ENCODE results near the gene ST6GAL2. TPM values are rescaled to one million over a fixed set of nuclear protein-coding genes. Genes with fewer than 3 reads are reported as not detected.
A peak's percentile ranks its signal among the peaks of the same experiment; 100 is the strongest.

The ST6GAL2 gene
- total and polyA plus RNA-seq, 7 donors: 0.01 to 0.17 (median 0.01) TPM; not detected in 4

DNA sequence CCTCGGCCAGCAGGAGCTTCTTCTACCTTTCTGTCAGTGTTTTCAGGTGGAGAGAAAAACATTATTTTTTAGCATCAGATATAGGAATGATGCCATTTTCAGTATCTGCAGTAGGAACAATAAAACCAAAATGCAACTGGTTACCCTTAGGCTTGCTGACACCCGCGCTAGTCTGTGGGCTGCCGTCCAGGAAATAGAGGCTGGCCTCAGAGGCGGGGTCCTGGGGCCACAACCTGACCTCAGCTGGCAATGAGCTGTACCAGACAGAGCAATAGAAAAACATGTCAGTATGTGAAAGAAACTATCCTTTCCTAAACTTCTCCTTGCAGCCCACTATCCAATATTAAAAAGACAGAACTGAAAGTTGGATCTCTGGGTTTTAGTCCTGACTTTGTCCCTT is 4.6 kb upstream of the ST6GAL2 start:
- peaks cover 6% of the 10 kb centered on the region for H3K4me1 ChIP-seq
- no peaks in the 10 kb centered on the region for H3K9me3 ChIP-seq
- no peak overlapping the region for H3K4me3 ChIP-seq
- peaks cover 4 to 25% (median 11%) of the 10 kb centered on the region in 3 donors for H3K27me3 ChIP-seq (ENCODE audit: insufficient read depth in 3 of 3, low read length in 2 of 3)
- TF ChIP-seq, protein P1, sequence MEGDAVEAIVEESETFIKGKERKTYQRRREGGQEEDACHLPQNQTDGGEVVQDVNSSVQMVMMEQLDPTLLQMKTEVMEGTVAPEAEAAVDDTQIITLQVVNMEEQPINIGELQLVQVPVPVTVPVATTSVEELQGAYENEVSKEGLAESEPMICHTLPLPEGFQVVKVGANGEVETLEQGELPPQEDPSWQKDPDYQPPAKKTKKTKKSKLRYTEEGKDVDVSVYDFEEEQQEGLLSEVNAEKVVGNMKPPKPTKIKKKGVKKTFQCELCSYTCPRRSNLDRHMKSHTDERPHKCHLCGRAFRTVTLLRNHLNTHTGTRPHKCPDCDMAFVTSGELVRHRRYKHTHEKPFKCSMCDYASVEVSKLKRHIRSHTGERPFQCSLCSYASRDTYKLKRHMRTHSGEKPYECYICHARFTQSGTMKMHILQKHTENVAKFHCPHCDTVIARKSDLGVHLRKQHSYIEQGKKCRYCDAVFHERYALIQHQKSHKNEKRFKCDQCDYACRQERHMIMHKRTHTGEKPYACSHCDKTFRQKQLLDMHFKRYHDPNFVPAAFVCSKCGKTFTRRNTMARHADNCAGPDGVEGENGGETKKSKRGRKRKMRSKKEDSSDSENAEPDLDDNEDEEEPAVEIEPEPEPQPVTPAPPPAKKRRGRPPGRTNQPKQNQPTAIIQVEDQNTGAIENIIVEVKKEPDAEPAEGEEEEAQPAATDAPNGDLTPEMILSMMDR (IDR thresholded peaks at IDR 0.05): no peak
- DNase-seq (no peak), ATAC-seq (no peak)
- WGBS, 3 donors: 12 to 22% (median 14%) methylated on average over 5 of the region's 5 CpGs
- H3K27ac ChIP-seq: no peak overlapping the region
- intact Hi-C loops (cut with DNase I): no loop called here
- H3K36me3 ChIP-seq (ENCODE audit: insufficient read depth in 1 of 2, low read depth in 1 of 2): no peaks in the 10 kb centered on the region

DNA sequence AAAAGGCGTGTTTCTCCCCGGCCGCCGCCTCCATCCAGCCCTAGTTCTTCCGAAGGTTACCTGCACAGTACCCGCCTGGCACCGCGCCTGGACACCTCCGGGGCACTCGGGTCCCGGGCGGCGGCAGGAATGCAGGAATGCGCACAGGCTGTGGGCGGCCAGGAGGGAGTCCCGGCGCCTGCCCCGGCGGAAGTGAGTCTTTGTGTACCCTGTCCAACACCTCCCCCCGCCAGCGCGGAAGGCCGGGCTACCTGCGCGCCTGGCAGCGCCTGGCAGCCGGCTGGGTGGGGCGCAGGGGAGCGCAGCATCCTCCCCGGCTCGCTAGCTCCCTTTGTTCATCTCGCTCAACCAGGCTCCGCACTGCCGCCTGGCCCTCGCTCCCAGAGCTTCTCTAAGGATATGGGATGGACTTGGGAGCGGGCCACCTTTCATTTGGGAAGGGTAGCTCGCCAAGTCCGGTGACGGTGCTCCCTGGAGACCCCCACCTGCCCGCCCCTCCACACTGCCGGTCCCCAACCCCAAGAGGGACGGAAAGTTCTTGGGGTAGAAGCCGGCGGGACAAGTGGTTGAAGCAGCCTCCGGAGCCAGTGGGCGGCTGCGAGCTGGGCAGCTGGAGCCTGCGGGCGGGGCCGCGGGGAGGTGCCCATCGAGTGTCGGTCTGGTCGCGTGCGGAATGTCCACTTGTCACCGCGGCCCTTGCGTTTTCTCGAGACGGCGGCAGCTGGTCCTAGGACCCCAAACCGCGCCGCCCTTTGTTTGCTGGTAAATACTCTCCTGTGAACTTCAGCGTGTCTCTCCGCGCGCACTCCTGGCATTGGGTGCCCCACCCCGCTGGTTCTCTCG is 1.2 kb upstream of the ST6GAL2 start:
- H3K27me3 ChIP-seq (ENCODE audit: insufficient read depth in 3 of 3, low read length in 2 of 3): peaks cover 4 to 55% (median 11%) of the 10 kb centered on the region in 3 donors
- WGBS, 3 donors: 2% methylated on average over 55 to 71 of the region's 71 CpGs
- ATAC-seq: no peak
- peaks cover 7% of the 10 kb centered on the region for H3K4me1 ChIP-seq
- no peaks in the 10 kb centered on the region for H3K9me3 ChIP-seq
- TF ChIP-seq, protein P1 (IDR thresholded peaks at IDR 0.05): no peak
- H3K27ac ChIP-seq: no peak overlapping the region
- H3K36me3 ChIP-seq (ENCODE audit: insufficient read depth in 1 of 2, low read depth in 1 of 2): no peaks in the 10 kb centered on the region
- intact Hi-C loops (cut with DNase I): no loop called here
- H3K4me3 ChIP-seq: peak overlapping the region; percentile 61
- DNase-seq: no peak

DNA sequence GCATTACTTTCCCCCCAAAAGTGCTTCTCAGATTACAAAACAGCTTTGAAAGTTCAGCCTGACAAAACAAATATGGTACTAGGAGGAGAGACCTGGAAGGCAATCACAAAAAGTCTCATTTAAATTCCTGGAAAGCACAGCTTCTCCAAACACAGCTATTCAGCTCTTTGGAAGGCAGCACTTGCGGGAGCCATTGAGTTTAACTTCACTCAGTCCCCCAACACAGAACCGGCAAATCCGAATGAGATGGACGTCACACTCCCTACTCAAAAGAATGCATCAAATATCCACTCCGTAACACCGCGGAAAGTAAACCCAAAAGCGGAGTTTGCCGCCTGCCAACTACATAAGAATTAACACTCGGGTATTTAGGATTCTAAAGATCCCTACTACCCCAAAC is 638 bp downstream of the ST6GAL2 start:
- ATAC-seq: no peak
- TF ChIP-seq, protein P1 (IDR thresholded peaks at IDR 0.05): no peak
- 0 to 2% (median 2%) methylated on average over 10 of the region's 10 CpGs for WGBS, 3 donors
- H3K4me3 ChIP-seq: peak overlapping the region; percentile 61
- intact Hi-C loops (cut with DNase I): no loop called here
- no peak for DNase-seq
- H3K36me3 ChIP-seq (ENCODE audit: insufficient read depth in 1 of 2, low read depth in 1 of 2): no peaks in the 10 kb centered on the region
- H3K27ac ChIP-seq: no peak overlapping the region
- H3K27me3 ChIP-seq (ENCODE audit: insufficient read depth in 3 of 3, low read length in 2 of 3): peaks cover 4 to 55% (median 11%) of the 10 kb centered on the region in 3 donors
- H3K9me3 ChIP-seq: no peaks in the 10 kb centered on the region
- peaks cover 7% of the 10 kb centered on the region for H3K4me1 ChIP-seq

DNA sequence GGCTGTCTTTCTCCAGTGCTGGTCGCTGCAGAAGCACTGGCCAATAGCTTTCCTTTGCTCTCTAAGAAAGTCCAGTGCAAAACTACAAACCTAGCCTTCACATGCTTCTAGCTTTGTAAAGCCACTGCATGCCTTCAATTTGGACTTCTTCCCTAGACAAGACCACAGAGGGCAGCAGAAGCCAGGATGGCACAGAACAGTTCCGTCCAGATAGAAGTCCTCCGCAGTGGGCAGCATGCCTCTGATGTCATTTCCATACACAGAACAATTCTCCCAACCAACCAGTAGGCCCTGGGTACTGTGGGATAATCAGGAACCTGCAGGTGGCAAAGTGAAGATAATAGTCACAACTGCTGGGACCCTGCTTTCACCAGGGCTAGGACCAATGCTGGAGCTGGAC is 3.3 kb downstream of the ST6GAL2 start:
- H3K27me3 ChIP-seq (ENCODE audit: insufficient read depth in 3 of 3, low read length in 2 of 3): peaks cover 4 to 51% (median 11%) of the 10 kb centered on the region in 3 donors
- TF ChIP-seq, protein P1 (IDR thresholded peaks at IDR 0.05): no peak
- no peak overlapping the region for H3K27ac ChIP-seq
- DNase-seq: no peak
- intact Hi-C loops (cut with DNase I): no loop called here
- 59 to 77% (median 64%) methylated on average over 3 of the region's 3 CpGs for WGBS, 3 donors
- peaks cover 7% of the 10 kb centered on the region for H3K4me1 ChIP-seq
- H3K4me3 ChIP-seq: no peak overlapping the region
- H3K9me3 ChIP-seq: no peaks in the 10 kb centered on the region
- no peak for ATAC-seq
- no peaks in the 10 kb centered on the region for H3K36me3 ChIP-seq (ENCODE audit: insufficient read depth in 1 of 2, low read depth in 1 of 2)

Measured in psoas muscle (tissue), 8 donors.